GM12878 (cell line): ENCODE data around the gene ASB14.
"Not testable (repeated sequence)": the region's sequence is repeated elsewhere in the genome, so short reads cannot be mapped to it uniquely, and the experiment has no call there.

Experiments
- EP300 ChIP-seq, 2 experiments: fragments of 150-350 bp in 1 of 2; IDR thresholded peaks; 2 replicates each; pipeline ENCODE4 v1.6.1; 2011 to 2012; ENCODE audit warnings: low read depth in 2 of 2, low read length in 2 of 2, borderline replicate concordance in 1 of 2, improper control_type of control experiment in 1 of 2, inconsistent platforms in 1 of 2; ENCODE audit not compliant: control insufficient read depth in 1 of 2
- POLR2A ChIP-seq: IDR thresholded peaks from 2 replicates; pipeline ENCODE4 v1.6.1; 2011; ENCODE audit warnings: low read depth, mild to moderate bottlenecking, low read length
- POLR2AphosphoS2 ChIP-seq: IDR thresholded peaks from 2 replicates; pipeline ENCODE4 v1.6.1; 2011; ENCODE audit warnings: low read depth, mild to moderate bottlenecking, low read length, improper control_type of control experiment, moderate library complexity
- RCOR1 ChIP-seq: conservative IDR thresholded peaks from 2 replicates; pipeline ENCODE4 v1.6.1; 2012; ENCODE audit warnings: low read depth, low read length, improper control_type of control experiment
- SMC3 ChIP-seq: IDR thresholded peaks from 2 replicates; pipeline ENCODE4 v1.6.1; 2011; ENCODE audit warnings: low read length, improper control_type of control experiment, borderline replicate concordance
- TF ChIP-seq, protein P1 (sequence below), 3 experiments: IDR thresholded peaks in 2 of 3; conservative IDR thresholded peaks in 1 of 3; 2 replicates each; pipeline ENCODE4 v1.5.1; 2011; ENCODE audit warnings: low read depth in 3 of 3, low read length in 3 of 3, mild to moderate bottlenecking in 3 of 3, control low read depth in 2 of 3, moderate library complexity in 2 of 3, inconsistent platforms in 1 of 3, mixed read lengths in 1 of 3; ENCODE audit not compliant: control insufficient read depth in 2 of 3, insufficient read depth in 1 of 3; ENCODE audit errors: extremely low read depth in 1 of 3
- TF ChIP-seq, protein P2 (sequence below): fragments of 450-650 bp; IDR thresholded peaks from 2 replicates; pipeline ENCODE4 v1.6.1; 2016; ENCODE audit warnings: mild to moderate bottlenecking
- TF ChIP-seq, protein P3 (sequence below): IDR thresholded peaks from 2 replicates; pipeline ENCODE4 v1.6.1; 2012; ENCODE audit warnings: low read depth, low read length, improper control_type of control experiment

DNA sequence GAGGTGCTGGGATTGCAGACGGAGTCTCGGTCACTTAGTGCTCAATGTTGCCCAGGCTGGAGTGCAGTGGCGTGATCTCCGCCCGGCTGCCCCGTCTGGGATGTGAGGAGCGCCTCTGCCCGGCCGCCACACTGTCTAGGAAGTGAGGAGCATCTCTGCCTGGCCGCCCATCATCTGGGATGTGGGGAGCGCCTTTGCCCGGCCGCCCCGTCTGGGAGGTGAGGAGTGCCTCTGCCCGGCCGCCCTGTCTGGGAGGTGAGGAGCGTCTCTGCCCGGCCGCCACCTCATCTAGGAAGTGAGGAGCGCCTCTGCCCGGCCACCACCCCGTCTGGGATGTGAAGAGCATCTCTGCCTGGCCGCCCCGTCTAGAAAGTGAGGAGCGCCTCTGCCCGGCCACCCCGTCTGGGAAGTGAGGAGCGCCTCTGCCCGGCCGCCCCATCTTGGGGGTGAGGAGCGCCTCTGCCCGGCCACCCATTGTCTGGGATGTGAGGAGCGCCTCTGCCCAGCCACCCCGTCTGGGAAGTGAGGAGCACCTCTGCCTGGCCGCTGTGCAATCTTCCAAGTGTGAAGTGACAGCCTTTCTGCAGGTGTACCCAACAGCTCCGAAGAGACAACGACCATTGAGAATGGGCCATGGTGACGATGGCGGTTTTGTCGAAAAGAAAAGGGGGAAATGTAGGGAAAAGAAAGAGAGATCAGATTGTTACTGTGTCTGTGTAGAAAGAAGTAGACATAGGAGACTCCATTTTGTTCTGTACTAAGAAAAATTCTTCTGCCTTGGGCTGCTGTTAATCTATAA, 46.0 kb upstream of the ASB14 start:
- not testable (repeated sequence) for TF ChIP-seq RCOR1; EP300 (IDR thresholded peaks at IDR 0.05; ENCODE audit: borderline replicate concordance in 1 of 2, control insufficient read depth in 1 of 2, low read depth in 2 of 2, low read length in 2 of 2); POLR2AphosphoS2; POLR2A; SMC3
- TF ChIP-seq, protein P1, sequence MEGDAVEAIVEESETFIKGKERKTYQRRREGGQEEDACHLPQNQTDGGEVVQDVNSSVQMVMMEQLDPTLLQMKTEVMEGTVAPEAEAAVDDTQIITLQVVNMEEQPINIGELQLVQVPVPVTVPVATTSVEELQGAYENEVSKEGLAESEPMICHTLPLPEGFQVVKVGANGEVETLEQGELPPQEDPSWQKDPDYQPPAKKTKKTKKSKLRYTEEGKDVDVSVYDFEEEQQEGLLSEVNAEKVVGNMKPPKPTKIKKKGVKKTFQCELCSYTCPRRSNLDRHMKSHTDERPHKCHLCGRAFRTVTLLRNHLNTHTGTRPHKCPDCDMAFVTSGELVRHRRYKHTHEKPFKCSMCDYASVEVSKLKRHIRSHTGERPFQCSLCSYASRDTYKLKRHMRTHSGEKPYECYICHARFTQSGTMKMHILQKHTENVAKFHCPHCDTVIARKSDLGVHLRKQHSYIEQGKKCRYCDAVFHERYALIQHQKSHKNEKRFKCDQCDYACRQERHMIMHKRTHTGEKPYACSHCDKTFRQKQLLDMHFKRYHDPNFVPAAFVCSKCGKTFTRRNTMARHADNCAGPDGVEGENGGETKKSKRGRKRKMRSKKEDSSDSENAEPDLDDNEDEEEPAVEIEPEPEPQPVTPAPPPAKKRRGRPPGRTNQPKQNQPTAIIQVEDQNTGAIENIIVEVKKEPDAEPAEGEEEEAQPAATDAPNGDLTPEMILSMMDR (IDR thresholded peaks at IDR 0.05 in 2 of 3, conservative IDR thresholded peaks at IDR 0.05 in 1 of 3; ENCODE audit: control insufficient read depth in 2 of 3, extremely low read depth in 1 of 3, insufficient read depth in 1 of 3, low read depth in 3 of 3, low read length in 3 of 3), result not testable (repeated sequence)
- TF ChIP-seq, protein P2, sequence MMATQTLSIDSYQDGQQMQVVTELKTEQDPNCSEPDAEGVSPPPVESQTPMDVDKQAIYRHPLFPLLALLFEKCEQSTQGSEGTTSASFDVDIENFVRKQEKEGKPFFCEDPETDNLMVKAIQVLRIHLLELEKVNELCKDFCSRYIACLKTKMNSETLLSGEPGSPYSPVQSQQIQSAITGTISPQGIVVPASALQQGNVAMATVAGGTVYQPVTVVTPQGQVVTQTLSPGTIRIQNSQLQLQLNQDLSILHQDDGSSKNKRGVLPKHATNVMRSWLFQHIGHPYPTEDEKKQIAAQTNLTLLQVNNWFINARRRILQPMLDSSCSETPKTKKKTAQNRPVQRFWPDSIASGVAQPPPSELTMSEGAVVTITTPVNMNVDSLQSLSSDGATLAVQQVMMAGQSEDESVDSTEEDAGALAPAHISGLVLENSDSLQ, result not testable (repeated sequence)
- TF ChIP-seq, protein P3, sequence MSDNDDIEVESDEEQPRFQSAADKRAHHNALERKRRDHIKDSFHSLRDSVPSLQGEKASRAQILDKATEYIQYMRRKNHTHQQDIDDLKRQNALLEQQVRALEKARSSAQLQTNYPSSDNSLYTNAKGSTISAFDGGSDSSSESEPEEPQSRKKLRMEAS, result not testable (repeated sequence)
